Bronchial epithelial cell (primary cell): ENCODE results near the gene TJP3. TPM values are rescaled to one million over a fixed set of nuclear protein-coding genes. Genes with fewer than 3 reads are reported as not detected.

Source experiments
- DNase-seq: peaks from one replicate; pipeline ENCODE4 v3.0.0-alpha.2; 2010; ENCODE audit warnings: low read depth
- FAIRE-seq: peaks from 2 replicates; lab custom pipeline; 2011; peaks lifted over from hg19 to GRCh38; lab: Jason Lieb, UNC
- H3K27me3 ChIP-seq: 2 replicates; pipeline ENCODE4 v1.5.1; 2011; ENCODE audit warnings: low read length; ENCODE audit not compliant: control insufficient read depth, insufficient read depth
- H3K36me3 ChIP-seq: 2 replicates; pipeline ENCODE4 v1.5.1; 2011; ENCODE audit warnings: low read length; ENCODE audit not compliant: control insufficient read depth, insufficient read depth
- H3K4me3 ChIP-seq: 2 replicates; pipeline ENCODE4 v1.5.1; 2011; ENCODE audit warnings: mild to moderate bottlenecking, low read depth, low read length, control low read depth
- CTCF ChIP-seq: IDR thresholded peaks from 2 replicates; pipeline ENCODE4 v1.5.1; 2011; ENCODE audit warnings: mild to moderate bottlenecking, moderate library complexity, low read length, control low read depth, inconsistent platforms; ENCODE audit not compliant: insufficient read depth, severe bottlenecking
- total RNA-seq: library from RNA; depleted of rRNA; stranded (reverse); fragments of >200 nt; gene quantifications from 2 replicates; pipeline ENCODE4 v1.2.1, GENCODE V29; 2014

TJP3 gene
- total RNA-seq, 1 donor from 2014 or later = 2.1 TPM

DNA sequence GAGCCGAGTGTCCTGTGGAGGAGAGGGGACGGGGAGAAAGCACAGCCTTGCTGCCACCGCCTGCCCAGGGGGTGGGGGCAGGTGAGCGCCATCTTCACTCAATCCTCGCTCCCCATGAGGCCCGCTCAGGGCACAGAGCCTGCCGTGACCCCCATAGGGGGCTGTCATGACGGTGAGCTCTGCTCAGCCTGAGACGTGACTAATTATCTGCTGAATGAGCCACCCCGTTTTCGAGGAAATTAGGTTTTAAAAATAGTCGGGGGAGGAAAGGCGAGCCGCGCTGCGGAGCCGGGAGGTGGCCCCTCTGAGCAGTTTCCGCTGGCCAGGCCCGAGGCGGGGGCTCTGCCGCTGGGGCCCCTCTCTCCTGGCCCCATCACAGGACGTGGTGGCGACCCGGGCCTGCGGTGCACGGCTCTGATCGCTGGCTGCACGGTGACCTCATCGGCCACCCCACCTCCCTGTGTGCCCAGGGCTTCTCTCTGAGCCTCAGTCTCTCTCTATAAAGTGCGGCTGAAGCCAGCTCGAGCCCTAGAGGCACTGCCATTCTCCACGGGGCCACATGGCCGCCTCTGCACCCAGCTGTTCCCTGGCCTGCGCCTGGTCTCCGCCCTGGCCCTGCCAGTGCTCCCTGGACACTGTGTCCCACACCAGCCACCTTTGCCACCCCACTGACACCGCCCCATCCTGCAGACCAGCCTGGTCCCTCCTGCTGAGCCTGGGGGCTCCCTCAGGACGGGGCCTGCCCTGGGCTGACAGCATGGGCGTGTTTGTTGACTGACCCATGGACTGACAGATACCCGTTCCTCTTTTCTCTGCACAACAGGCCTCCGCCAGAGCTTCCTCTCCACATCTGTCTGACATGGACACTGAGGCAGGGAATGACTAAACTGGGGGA, 36.3 kb upstream of the TJP3 start:
- no peak overlapping the region for H3K4me3 ChIP-seq
- no peaks in the 10 kb centered on the region for H3K36me3 ChIP-seq
- DNase-seq (no peak), FAIRE-seq (no peak)
- no peak for TF ChIP-seq CTCF
- H3K27me3 ChIP-seq = no peaks in the 10 kb centered on the region

DNA sequence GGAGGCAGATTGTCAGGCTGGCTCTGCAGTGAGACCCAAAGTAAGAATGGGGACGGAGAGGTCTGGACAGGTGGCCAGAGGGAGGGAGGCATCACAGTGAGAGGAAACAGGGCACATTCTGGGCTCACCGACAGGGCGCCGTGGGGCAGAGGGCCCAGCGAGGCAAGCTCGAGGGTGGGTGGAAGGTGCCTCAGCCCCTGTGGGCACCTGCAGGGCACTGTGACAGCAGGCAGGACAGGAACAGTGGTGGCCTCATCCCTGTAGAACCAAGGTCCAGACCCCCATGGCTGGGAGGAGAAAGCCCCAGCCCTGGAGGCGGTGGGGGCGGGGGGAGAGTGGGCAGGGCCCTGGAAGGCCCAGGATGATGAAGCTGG, 35.6 kb upstream of the TJP3 start:
- no peak for FAIRE-seq

GRCh38 chr19:3672993-3673392, 35.2 kb upstream of the TJP3 start:
- TF ChIP-seq CTCF = no peak
- Histone ChIP-seq H3K4me3 (no peak overlapping the region), H3K27me3 (no peaks in the 10 kb centered on the region), H3K36me3 (no peaks in the 10 kb centered on the region)
- DNase-seq = no peak
- no peak for FAIRE-seq

More for the DNA sequence above, 35.6 kb upstream of the TJP3 start:
- Histone ChIP-seq H3K4me3 (no peak overlapping the region), H3K27me3 (no peaks in the 10 kb centered on the region), H3K36me3 (no peaks in the 10 kb centered on the region)
- TF ChIP-seq CTCF = no peak
- DNase-seq = no peak

GRCh38 chr19:3673506-3674439, 34.4 kb upstream of the TJP3 start:
- no peaks in the 10 kb centered on the region for H3K36me3 ChIP-seq
- DNase-seq (no peak), FAIRE-seq (no peak)
- H3K27me3 ChIP-seq = no peaks in the 10 kb centered on the region
- no peak overlapping the region for H3K4me3 ChIP-seq
- no peak for TF ChIP-seq CTCF

GRCh38 chr19:3674784-3675543, 33.2 kb upstream of the TJP3 start:
- no peak for TF ChIP-seq CTCF
- FAIRE-seq (no peak), DNase-seq (no peak)
- Histone ChIP-seq H3K4me3 (no peak overlapping the region), H3K27me3 (no peaks in the 10 kb centered on the region), H3K36me3 (no peaks in the 10 kb centered on the region)
